MCF 10A (cell line): Measurements from ENCODE around the gene GUCA2A. TPM values are rescaled to one million over a fixed set of nuclear protein-coding genes. Genes with fewer than 3 reads are reported as not detected.

ENCODE experiments used
- BruUV-seq: library from RNA; stranded (reverse); fragments of 400-500 nt; replicated peaks from 2 replicates; lab custom pipeline; 2021; lab: Mats Ljungman, UMichigan
- CTCF ChIA-PET: fragments of 300-600 bp; sonication (Branson Sonifier 250); formaldehyde crosslinking; extraction: SDS; loops from one replicate; lab custom pipeline; 2021; ENCODE audit warnings: antibody characterized with exemption, inconsistent platforms; lab: Yijun Ruan, JAX
- POLR2A ChIA-PET: fragments of 300-600, 350-650 bp; sonication (Branson Sonifier 250); formaldehyde crosslinking; extraction: SDS; loops from one replicate; lab custom pipeline; 2020; ENCODE audit warnings: antibody characterized with exemption, inconsistent platforms; lab: Yijun Ruan, JAX
- DNase-seq: peaks from one replicate; pipeline ENCODE4 v3.0.0-alpha.2; 2018; ENCODE audit not compliant: unreplicated experiment
- H3K27ac Mint-ChIP-seq: one replicate; pipeline ENCODE4 v1.8.0; 2022; ENCODE audit warnings: mild to moderate bottlenecking, low read depth, mixed read lengths; ENCODE audit not compliant: unreplicated experiment
- H3K27me3 Mint-ChIP-seq: one replicate; pipeline ENCODE4 v1.8.0; 2022; ENCODE audit warnings: mixed read lengths; ENCODE audit not compliant: insufficient read depth, unreplicated experiment
- H3K36me3 Mint-ChIP-seq: one replicate; pipeline ENCODE4 v1.8.0; 2022; ENCODE audit warnings: mild to moderate bottlenecking, moderate library complexity, mixed read lengths; ENCODE audit not compliant: insufficient read depth, unreplicated experiment
- H3K4me1 Mint-ChIP-seq: one replicate; pipeline ENCODE4 v1.8.0; 2022; ENCODE audit warnings: mixed read lengths; ENCODE audit not compliant: insufficient read depth, unreplicated experiment
- H3K4me3 Mint-ChIP-seq: one replicate; pipeline ENCODE4 v1.8.0; 2022; ENCODE audit warnings: mild to moderate bottlenecking, moderate library complexity, mixed read lengths; ENCODE audit not compliant: unreplicated experiment
- H3K9me3 Mint-ChIP-seq: one replicate; pipeline ENCODE4 v1.8.0; 2022; ENCODE audit warnings: mixed read lengths; ENCODE audit not compliant: unreplicated experiment
- intact Hi-C: fragments of 100-400 bp; cut with micrococcal nuclease; formaldehyde crosslinking; loops from 2 replicates; pipeline ENCODE4 v1.14.1; 2022
- total RNA-seq: library from RNA; stranded (reverse); gene quantifications from 2 replicates; pipeline ENCODE4 v1.2.3, GENCODE V29; 2022
- TF ChIP-seq, protein P1 (sequence below): fragments of 200-600 bp; IDR thresholded peaks from one replicate; pipeline ENCODE4 v1.8.0; 2022; ENCODE audit warnings: antibody characterized with exemption, mild to moderate bottlenecking; ENCODE audit not compliant: unreplicated experiment

The GUCA2A gene
- total RNA-seq, 1 experiment from 2014 or later = not detected

DNA sequence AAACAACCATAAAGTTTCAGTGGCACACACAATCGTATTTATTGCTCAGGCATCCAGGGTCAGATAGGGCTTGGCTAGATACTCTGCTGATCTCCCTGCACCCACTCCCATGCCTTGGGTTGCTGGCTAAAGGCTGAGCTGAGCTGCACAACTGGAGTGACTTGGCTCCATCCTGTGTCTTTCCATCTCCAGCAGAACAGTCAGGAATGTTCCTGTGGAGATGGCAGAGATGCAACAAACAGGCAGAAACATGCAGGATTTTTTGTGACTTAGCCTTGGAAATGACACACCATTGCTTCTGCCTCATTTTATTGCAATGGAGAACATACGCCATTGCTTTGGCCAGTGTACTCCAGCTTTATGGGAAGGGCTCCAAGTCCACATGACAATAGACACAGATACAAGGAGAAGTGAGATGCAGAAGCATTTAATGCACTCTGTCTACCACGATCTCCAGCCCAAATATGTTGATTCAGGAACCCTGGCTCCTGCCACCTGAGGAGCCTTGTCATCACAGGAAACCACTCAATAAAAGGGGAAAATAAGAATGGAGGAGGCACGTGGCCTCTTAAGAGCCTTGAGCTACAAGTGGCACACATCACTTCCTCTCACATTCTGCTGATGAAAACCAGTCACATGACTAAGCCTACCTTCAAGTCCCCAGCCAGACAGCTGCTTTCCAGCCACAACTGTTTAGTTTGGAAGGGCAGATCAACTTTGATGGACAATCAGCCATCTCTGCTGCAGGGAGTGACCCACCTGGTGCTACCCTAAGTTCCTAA lies 21.5 kb downstream of the GUCA2A start:
- TF ChIP-seq, protein P1, sequence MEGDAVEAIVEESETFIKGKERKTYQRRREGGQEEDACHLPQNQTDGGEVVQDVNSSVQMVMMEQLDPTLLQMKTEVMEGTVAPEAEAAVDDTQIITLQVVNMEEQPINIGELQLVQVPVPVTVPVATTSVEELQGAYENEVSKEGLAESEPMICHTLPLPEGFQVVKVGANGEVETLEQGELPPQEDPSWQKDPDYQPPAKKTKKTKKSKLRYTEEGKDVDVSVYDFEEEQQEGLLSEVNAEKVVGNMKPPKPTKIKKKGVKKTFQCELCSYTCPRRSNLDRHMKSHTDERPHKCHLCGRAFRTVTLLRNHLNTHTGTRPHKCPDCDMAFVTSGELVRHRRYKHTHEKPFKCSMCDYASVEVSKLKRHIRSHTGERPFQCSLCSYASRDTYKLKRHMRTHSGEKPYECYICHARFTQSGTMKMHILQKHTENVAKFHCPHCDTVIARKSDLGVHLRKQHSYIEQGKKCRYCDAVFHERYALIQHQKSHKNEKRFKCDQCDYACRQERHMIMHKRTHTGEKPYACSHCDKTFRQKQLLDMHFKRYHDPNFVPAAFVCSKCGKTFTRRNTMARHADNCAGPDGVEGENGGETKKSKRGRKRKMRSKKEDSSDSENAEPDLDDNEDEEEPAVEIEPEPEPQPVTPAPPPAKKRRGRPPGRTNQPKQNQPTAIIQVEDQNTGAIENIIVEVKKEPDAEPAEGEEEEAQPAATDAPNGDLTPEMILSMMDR = no peak
- ChIA-PET POLR2A (interaction anchor here (1.3 kb wide), 1 partner anchor 31 kb away, joined by 3 read pairs; no protein-coding TSS in a partner anchor), CTCF (interaction anchor here (1.1 to 3.4 kb wide), 2 partner anchors 31 to 567 kb away, joined by 3 to 16 read pairs; no protein-coding TSS in a partner anchor)
- peaks cover 11% of the 10 kb centered on the region for H3K27me3 Mint-ChIP-seq
- no peaks in the 10 kb centered on the region for H3K4me1 Mint-ChIP-seq
- intact Hi-C loops = loop anchor here (10.0 kb wide), 1 partner anchor 592 kb away; no protein-coding TSS in a partner anchor
- DNase-seq = no peak
- H3K27ac Mint-ChIP-seq = no peak overlapping the region
- BruUV-seq = no TSS peak
- H3K9me3 Mint-ChIP-seq = no peaks in the 10 kb centered on the region
- no peak overlapping the region for H3K4me3 Mint-ChIP-seq
- no peaks in the 10 kb centered on the region for H3K36me3 Mint-ChIP-seq

DNA sequence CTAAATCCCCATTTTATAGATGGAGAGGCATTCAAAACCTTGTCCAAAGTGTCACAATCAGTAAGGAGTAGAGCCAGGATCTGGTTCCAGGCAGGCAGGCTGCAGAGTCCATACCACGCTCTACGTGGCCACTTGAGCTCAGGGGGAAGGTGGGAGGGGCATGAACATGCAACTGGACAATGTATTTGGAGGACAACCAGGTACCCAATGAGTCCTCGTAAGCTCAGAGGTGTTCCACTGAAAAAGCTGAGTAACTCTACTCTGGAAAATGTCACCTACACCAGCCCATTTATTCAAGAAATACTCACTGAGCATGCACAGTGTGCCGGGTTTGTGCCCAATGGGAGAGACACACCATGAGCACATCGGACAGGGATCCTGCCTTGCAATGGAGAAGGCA lies 22.6 kb downstream of the GUCA2A start:
- CTCF ChIA-PET = interaction anchor here (0.8 to 3.4 kb wide), 2 partner anchors 32 to 488 kb away, joined by 4 to 16 read pairs; no protein-coding TSS in a partner anchor
- no peaks in the 10 kb centered on the region for H3K36me3 Mint-ChIP-seq
- intact Hi-C loops = loop anchor here (10.0 kb wide), 1 partner anchor 593 kb away; no protein-coding TSS in a partner anchor

DNA sequence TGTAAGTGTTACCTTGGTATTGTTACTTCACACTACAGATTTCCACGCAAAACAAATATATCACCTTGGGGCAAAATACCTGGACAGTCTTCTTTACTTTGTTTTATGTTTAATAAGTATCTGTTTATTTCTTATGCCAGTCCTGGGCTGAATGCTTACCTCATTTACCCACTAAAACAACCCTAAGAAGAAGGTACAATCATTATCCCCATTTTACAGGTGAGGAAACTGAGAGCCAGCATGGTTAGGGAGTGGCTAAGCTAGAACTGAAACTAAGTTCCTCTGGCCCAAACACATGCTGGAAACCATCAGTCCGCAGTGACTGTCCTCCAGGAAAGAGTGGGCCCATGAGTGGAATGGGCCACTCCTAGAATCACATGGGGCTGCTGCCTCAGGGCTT lies 24.4 kb downstream of the GUCA2A start:
- Mint-ChIP-seq H3K9me3 (no peaks in the 10 kb centered on the region), H3K4me3 (no peak overlapping the region), H3K4me1 (no peaks in the 10 kb centered on the region), H3K27ac (no peak overlapping the region), H3K27me3 (peaks cover 11% of the 10 kb centered on the region), H3K36me3 (no peaks in the 10 kb centered on the region)
- ChIA-PET POLR2A (interaction anchor here (0.7 kb wide), 1 partner anchor 90 kb away, joined by 3 read pairs; no protein-coding TSS in a partner anchor), CTCF (no interaction called here)
- DNase-seq = no peak
- TF ChIP-seq, protein P1 = no peak
- intact Hi-C loops = loop anchor here (10.0 kb wide), 1 partner anchor 595 kb away; no protein-coding TSS in a partner anchor
- BruUV-seq = no TSS peak

More for the DNA sequence above, 22.6 kb downstream of the GUCA2A start:
- TF ChIP-seq, protein P1 = no peak
- Mint-ChIP-seq H3K9me3 (no peaks in the 10 kb centered on the region), H3K4me1 (no peaks in the 10 kb centered on the region), H3K27ac (no peak overlapping the region), H3K4me3 (no peak overlapping the region), H3K27me3 (peaks cover 11% of the 10 kb centered on the region)
- no TSS peak for BruUV-seq
- POLR2A ChIA-PET = interaction anchor here (1.3 kb wide), 1 partner anchor 32 kb away, joined by 3 read pairs; no protein-coding TSS in a partner anchor
- no peak for DNase-seq

DNA sequence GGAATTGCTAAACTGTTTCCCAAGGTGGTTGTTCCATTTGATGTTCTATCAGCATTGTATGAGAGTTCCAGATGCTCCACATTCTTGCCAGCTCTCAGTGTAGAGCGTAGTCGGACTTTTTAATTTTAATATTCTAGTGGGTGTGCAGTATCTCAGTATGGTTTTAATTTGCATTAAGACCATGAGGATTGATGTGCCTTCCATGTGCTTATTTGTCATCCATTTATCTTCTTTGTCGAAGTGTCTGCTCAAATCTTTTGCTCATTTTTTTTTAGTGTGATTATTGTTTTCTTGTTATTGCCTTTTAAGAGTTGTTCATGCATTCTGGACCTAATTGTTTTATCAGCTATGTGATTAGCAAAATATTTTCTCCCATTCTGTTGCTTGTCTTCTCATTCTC lies 25.1 kb downstream of the GUCA2A start:
- TF ChIP-seq, protein P1 = no peak
- Mint-ChIP-seq H3K36me3 (no peaks in the 10 kb centered on the region), H3K4me1 (no peaks in the 10 kb centered on the region), H3K27me3 (peaks cover 11% of the 10 kb centered on the region), H3K4me3 (no peak overlapping the region), H3K27ac (no peak overlapping the region), H3K9me3 (no peaks in the 10 kb centered on the region)
- BruUV-seq = no TSS peak
- no peak for DNase-seq
- ChIA-PET POLR2A (no interaction called here), CTCF (no interaction called here)
- intact Hi-C loops = no loop called here
